GM18499 (cell line): ENCODE measurements around the gene CENPW.

ENCODE experiments used
- ATAC-seq: cut with Tn5 transposase; IDR thresholded peaks from one replicate; pipeline ENCODE4 v1.9.1; 2021; ENCODE audit warnings: moderate number of reproducible peaks; ENCODE audit not compliant: insufficient read depth, unreplicated experiment

Gene CENPW

GRCh38 chr6:126367849-126368248 is 27.9 kb downstream of the CENPW start:
- no peak for ATAC-seq

GRCh38 chr6:126372626-126373025 is 32.7 kb downstream of the CENPW start:
- no peak for ATAC-seq

DNA sequence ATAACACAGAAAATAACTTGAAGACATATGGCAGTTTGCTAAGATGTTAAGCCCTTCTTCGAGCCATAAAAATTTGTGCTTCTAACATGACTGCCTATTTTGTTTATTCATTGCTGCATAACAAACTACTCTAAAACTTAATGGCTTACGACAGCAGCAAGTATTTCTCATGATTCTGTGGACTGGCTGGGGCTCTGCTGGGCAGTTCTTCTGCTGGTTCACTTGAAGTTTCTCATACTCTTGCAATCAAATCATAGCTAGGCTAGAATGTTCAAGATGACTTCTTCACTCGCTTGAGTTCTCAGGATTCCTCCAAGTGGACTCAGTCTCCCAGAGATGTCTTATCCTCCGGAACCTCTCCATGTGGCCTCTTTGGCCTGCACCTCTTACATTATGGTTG is 33.4 kb downstream of the CENPW start:
- no peak for ATAC-seq

- ATAC-seq = no peak
Measured at GRCh38 chr6:126374372-126374771, 34.5 kb downstream of the CENPW start.

- ATAC-seq = no peak
Measured at GRCh38 chr6:126376682-126377081, 36.8 kb downstream of the CENPW start.

DNA sequence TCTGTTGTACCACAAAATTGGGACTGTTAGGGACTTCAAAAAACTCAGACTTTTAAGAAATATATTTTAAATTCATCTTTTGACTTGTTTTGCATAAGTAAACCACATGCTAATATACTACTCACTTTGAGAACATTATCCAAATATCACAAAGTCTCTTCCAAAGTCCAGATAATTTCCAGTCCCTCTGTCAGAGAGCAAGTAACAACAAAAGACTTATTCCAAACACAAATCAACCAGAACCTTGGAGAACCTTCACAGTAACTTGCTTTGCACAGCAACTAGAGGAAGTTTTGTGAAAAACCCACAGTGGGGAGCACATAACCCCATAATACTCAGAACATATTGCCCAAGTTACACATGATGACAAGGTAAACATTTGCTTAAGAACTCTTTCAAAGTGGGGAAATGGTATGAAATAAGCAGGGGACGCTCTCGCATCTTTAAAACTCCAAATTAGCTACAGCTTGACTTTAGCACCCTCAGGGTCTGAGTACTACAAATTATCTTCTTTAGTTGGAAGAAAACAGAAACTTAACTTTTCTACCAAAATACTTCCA is 37.8 kb downstream of the CENPW start:
- no peak for ATAC-seq

GRCh38 chr6:126380072-126380583 is 40.2 kb downstream of the CENPW start:
- ATAC-seq = no peak

DNA sequence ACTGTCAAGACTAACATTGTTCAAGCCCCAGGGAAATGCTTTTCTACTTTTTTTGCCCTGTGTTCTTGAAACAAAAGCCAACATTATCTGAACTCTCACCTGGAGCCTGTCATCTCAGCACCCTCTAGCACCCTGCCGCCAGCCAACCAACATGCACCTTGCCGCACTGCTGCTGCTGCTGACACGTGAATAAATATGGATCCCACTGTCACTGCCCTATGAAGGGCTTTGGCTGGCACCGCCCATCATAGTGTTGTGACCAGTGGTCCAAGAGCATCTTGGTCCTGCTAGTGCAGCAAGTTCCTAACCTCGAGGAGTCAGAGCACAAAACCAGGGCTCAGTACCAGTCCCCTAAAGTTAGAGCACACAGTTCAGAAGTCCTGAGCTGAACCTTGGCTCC is 41.6 kb downstream of the CENPW start:
- no peak for ATAC-seq

- no peak for ATAC-seq
Measured at GRCh38 chr6:126383203-126383602, 43.3 kb downstream of the CENPW start.

GRCh38 chr6:126385536-126385935 is 45.6 kb downstream of the CENPW start:
- no peak for ATAC-seq

GRCh38 chr6:126388104-126388598 is 48.2 kb downstream of the CENPW start:
- no peak for ATAC-seq

- ATAC-seq = no peak
Measured at GRCh38 chr6:126396131-126396530, 56.2 kb downstream of the CENPW start.
